ENCODE measurements around the gene KRTAP10-4. TPM values are rescaled to one million over a fixed set of nuclear protein-coding genes. Genes with fewer than 3 reads are reported as not detected.

KRTAP10-4 gene
- total RNA-seq, 3 donors from 2014 or later (not counting 1 experiment from before 2014, with no cell fraction given), result not detected

GRCh38 chr21:44552681-44553080 is 20.8 kb upstream of the KRTAP10-4 start:
- no peak overlapping the region for H3K4me3 Mint-ChIP-seq
- H3K36me3 ChIP-seq (ENCODE audit: control insufficient read depth, insufficient read depth, low read length), result no peaks in the 10 kb centered on the region

GRCh38 chr21:44555200-44555875 is 18.2 kb upstream of the KRTAP10-4 start:
- DNase-seq (no peak), ATAC-seq (no peak)
- no peak for TF ChIP-seq CTCF (IDR thresholded peaks at IDR 0.05)
- Histone ChIP-seq H3K36me3 (ENCODE audit: control insufficient read depth, insufficient read depth, low read length) (no peaks in the 10 kb centered on the region), H3K27ac (ENCODE audit: low read length) (no peak overlapping the region), H3K27me3 (ENCODE audit: control insufficient read depth, insufficient read depth, low read length) (no peaks in the 10 kb centered on the region), H3K9me3 (ENCODE audit: control insufficient read depth, insufficient read depth, low read length) (no peaks in the 10 kb centered on the region), H3K4me1 (ENCODE audit: control insufficient read depth, insufficient read depth, low read length) (no peaks in the 10 kb centered on the region), H3K4me3 (ENCODE audit: low read length) (no peak overlapping the region)
- no peak overlapping the region for H3K4me3 Mint-ChIP-seq
- intact Hi-C loops (cut with micrococcal nuclease), result no loop called here
- no peaks in the 10 kb centered on the region for H3K36me3 Mint-ChIP-seq
- no peaks in the 10 kb centered on the region for H3K9me3 Mint-ChIP-seq
- H3K27ac Mint-ChIP-seq, result no peak overlapping the region
- peaks cover 0 to 8% of the 10 kb centered on the region in 2 donors for H3K4me1 Mint-ChIP-seq
- WGBS (ENCODE audit: insufficient coverage), result 85% methylated on average over 13 of the region's 13 CpGs
- peaks cover 7 to 16% of the 10 kb centered on the region in 2 donors for H3K27me3 Mint-ChIP-seq (ENCODE audit: low read depth in 2 of 2)

More at GRCh38 chr21:44552681-44553080, 20.8 kb upstream of the KRTAP10-4 start:
- peaks cover 7 to 11% of the 10 kb centered on the region in 2 donors for H3K27me3 Mint-ChIP-seq (ENCODE audit: low read depth in 2 of 2)
- Histone ChIP-seq H3K9me3 (ENCODE audit: control insufficient read depth, insufficient read depth, low read length) (no peaks in the 10 kb centered on the region), H3K27me3 (ENCODE audit: control insufficient read depth, insufficient read depth, low read length) (no peaks in the 10 kb centered on the region), H3K27ac (ENCODE audit: low read length) (no peak overlapping the region), H3K4me3 (ENCODE audit: low read length) (no peak overlapping the region), H3K4me1 (ENCODE audit: control insufficient read depth, insufficient read depth, low read length) (peaks cover 4% of the 10 kb centered on the region)
- no peak for ATAC-seq
- intact Hi-C loops (cut with micrococcal nuclease), result no loop called here
- peaks cover 3% of the 10 kb centered on the region for H3K36me3 Mint-ChIP-seq
- DNase-seq, result no peak
- TF ChIP-seq CTCF (IDR thresholded peaks at IDR 0.05), result no peak
- peaks cover 0 to 1% of the 10 kb centered on the region in 2 donors for H3K9me3 Mint-ChIP-seq
- WGBS (ENCODE audit: insufficient coverage), result 90% methylated on average over 13 of the region's 13 CpGs
- H3K27ac Mint-ChIP-seq, result no peak overlapping the region
- H3K4me1 Mint-ChIP-seq, result peaks cover 12 to 21% of the 10 kb centered on the region in 2 donors

- peaks cover 7 to 13% of the 10 kb centered on the region in 2 donors for H3K27me3 Mint-ChIP-seq (ENCODE audit: low read depth in 2 of 2)
- no peak for TF ChIP-seq CTCF (IDR thresholded peaks at IDR 0.05)
- WGBS (ENCODE audit: insufficient coverage), result 59% methylated on average over 9 of the region's 9 CpGs
- ATAC-seq, result no peak
- Histone ChIP-seq H3K4me3 (ENCODE audit: low read length) (no peak overlapping the region), H3K27ac (ENCODE audit: low read length) (no peak overlapping the region), H3K4me1 (ENCODE audit: control insufficient read depth, insufficient read depth, low read length) (no peaks in the 10 kb centered on the region), H3K9me3 (ENCODE audit: control insufficient read depth, insufficient read depth, low read length) (no peaks in the 10 kb centered on the region), H3K36me3 (ENCODE audit: control insufficient read depth, insufficient read depth, low read length) (no peaks in the 10 kb centered on the region), H3K27me3 (ENCODE audit: control insufficient read depth, insufficient read depth, low read length) (no peaks in the 10 kb centered on the region)
- no peak overlapping the region for H3K4me3 Mint-ChIP-seq
- H3K9me3 Mint-ChIP-seq, result no peaks in the 10 kb centered on the region
- intact Hi-C loops (cut with micrococcal nuclease), result no loop called here
- H3K4me1 Mint-ChIP-seq, result no peaks in the 10 kb centered on the region
- no peak overlapping the region for H3K27ac Mint-ChIP-seq
- DNase-seq, result peak in 1 of 2 donors; percentile 14
- H3K36me3 Mint-ChIP-seq, result peaks cover 4% of the 10 kb centered on the region
These were observed 16.6 kb upstream of the KRTAP10-4 start for GRCh38 chr21:44556879-44557278.

All from natural killer cell (primary cell).